ENCODE data around the gene ITK. TPM values are rescaled to one million over a fixed set of nuclear protein-coding genes. Genes with fewer than 3 reads are reported as not detected.

Gene ITK
- polyA plus RNA-seq, 1 donor, result 0.10 TPM

GRCh38 chr5:157245886-157246285 is 65.2 kb downstream of the ITK start:
- DNase-seq (ENCODE audit: low read depth), result no peak

DNA sequence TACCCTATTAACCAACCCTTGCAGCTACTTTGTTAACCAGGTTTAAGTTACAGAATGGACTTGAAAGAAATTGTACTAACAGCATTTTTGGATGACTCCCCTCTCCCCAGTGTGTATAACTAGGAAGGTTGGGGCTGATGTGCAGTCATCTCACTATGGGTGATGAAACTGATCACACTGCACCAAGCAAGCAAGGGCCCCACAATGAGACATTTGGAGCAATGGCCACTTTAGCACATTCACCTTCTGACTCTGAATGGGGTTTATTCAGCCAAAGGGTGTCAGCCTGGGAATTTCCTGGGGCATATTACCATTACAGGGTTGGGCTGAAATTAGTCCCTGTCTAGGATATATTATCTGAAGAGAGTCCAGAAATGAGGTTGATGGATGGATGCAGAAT is 66.6 kb downstream of the ITK start:
- DNase-seq (ENCODE audit: low read depth), result no peak

GRCh38 chr5:157248821-157249470 is 68.3 kb downstream of the ITK start:
- DNase-seq (ENCODE audit: low read depth), result no peak

GRCh38 chr5:157252711-157253465 is 72.2 kb downstream of the ITK start:
- no peak for DNase-seq (ENCODE audit: low read depth)

DNA sequence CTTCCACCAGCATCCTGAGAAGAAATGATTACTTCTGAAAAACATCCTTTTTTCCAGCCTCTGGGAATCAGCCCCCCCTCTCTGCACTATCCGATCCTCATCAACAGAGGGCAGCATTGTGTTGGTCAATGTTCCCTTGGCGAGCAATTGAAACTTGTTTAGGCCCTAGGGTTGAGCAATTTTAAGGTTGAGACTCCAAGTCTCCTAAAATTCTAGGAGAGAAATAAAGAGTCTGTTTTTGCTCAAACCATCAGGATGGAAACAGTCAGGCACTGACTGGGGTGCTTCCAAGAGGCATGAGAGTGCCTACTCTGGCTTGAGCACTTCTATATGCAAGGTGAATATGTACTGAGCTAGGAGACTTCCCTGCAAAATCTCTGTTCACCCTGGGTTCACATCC is 72.9 kb downstream of the ITK start:
- no peak for DNase-seq (ENCODE audit: low read depth)

GRCh38 chr5:157258450-157258849 is 77.8 kb downstream of the ITK start:
- no peak for DNase-seq (ENCODE audit: low read depth)

GRCh38 chr5:157259699-157260098 is 79.1 kb downstream of the ITK start:
- DNase-seq (ENCODE audit: low read depth), result no peak

GRCh38 chr5:157263496-157264090 is 83.0 kb downstream of the ITK start:
- no peak for DNase-seq (ENCODE audit: low read depth)

DNA sequence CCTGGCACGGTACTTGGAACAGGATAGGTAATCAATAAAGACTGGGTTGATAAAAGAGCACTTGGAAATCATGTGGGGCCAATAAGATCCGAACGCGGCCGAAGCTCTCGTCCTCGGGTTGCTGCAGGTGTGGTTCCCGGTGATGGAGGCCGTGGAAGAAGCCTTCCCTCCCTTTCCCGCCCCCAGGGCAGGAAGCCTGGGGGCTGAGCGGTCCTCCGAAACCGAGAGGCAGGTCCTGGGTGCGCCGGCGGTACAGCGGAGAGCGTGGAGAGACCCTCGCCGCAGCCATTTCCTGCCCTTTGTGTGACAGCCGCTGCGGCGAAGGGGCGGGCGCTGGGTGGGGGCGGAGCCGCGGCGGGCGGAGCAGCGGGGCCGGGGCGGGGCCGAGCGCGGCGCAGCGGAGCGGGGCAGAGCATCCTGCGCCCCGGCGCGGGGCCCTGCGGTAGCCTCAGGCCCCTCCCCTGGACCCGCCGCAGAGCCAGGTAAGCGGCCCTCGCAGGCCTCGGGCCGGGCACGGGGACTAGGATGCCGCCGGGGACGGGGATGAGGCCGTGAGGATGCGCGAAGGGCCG is 85.2 kb downstream of the ITK start, which contains the start of gene CYFIP2:
TSS of gene CYFIP2 (plus strand) at position 410 of the 572 bp plus-strand sequence. CDS start 19,239 bp downstream, outside the sequence.
- no peak for DNase-seq (ENCODE audit: low read depth)

DNA sequence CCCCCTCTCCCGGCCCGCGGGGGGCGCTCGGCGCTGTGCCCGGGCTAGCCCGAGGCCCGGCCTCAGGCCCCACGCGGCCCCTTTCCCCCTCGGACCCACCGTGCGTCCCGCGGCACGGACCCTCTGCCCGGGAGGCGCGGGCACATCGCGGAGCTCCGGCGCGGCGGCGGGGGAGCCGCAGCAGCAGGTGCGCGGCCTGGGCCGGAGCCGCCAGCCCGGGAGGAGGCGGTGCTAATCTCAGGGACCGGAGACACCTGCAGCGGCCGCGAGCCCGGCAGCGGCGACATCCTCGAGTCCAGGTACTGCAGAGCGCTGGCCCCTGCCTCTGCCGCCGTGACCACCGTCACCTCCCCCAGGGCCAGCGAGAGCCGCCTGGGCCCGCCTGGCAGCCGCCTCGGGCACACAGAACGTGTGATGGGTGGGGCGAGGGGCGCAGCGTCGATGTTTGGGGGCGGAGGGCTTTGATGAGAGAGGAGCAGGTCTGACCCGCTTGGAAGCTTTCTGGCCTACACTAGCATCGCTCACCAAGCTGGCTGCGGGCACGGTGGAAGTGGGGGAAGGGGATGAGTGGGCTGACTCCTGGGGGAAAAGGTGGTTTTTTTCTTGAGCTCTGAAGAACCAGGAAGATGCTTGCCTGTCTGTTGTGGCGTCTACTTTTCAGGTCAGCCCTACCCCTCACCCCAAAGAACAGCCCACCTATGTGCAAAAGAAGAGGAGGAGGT is 85.8 kb downstream of the ITK start:
- no peak for DNase-seq (ENCODE audit: low read depth)

DNA sequence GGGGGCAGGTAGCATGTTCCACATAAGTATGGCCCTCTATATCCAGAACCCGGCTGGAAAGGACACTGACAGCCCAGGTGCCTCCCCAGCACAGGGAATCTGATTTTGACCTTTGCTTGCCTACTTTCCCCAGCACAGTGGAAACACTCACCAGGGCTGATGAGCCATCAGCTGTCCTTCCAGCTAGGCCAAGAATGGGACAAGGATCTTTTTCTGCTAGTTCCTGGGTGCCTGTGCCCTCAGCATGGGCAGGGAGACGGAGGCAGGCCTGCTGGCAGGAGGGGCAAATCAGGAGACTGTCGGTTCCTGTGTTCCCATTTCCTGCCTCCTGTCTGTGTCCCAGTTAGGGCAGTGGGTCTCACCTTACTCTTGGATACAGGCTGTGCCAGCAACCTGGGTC is 86.4 kb downstream of the ITK start:
- DNase-seq (ENCODE audit: low read depth), result no peak

- no peak for DNase-seq (ENCODE audit: low read depth)
Observed at GRCh38 chr5:157267761-157268480, 87.3 kb downstream of the ITK start.

GRCh38 chr5:157269165-157269671 is 88.6 kb downstream of the ITK start:
- DNase-seq (ENCODE audit: low read depth), result no peak

DNA sequence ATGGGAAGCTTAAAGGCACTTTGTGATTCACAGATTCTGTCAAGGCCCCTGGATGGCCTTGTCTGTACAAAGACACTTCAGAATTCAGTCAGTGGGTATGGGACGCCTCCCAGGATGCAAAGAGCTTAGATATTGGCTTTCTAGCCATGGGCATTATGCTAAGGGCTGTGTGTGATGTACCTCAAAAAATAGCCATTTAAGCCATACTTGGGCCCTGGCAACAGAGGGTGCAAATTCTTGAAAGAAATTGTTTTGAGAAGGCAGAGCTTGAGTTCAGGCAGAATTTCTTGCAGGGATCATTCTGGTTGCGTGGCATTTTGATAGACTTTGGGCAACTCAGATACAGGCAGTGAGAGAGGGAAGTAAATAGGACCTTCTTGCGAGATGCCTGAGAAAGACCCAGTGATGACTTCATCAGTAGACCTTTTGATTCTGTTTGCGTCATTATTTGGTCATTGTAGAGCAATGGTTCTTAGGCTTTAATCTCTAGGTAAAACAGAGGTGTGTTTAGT is 89.2 kb downstream of the ITK start:
- no peak for DNase-seq (ENCODE audit: low read depth)

- no peak for DNase-seq (ENCODE audit: low read depth)
Observed at GRCh38 chr5:157270771-157271170, 90.1 kb downstream of the ITK start.

DNA sequence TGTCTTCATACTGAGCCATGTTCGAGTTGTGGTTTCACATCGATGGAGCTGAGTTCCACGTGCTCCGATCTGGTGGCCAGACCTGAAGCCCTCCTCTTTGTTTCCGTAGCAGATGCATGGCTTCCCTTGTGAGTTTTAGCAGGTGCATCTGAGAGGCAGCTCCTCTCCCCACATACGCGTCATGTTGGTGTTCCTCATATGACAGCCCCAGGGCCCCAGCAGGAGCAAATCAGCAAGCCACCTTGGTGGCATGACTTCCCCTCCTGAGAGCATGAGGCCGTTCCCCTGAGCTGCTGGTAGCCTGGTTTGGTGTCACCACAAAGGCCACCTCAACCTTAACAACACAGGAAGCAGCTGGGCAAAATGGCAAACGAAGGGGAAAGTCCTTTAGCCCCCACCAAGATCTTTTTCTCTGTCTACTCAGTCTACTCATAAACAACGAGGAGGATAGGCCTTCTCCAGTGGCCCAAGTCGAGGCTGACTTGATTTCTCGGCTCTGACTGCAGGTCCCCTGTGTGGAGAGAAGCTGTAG is 91.2 kb downstream of the ITK start:
- DNase-seq (ENCODE audit: low read depth), result no peak

- no peak for DNase-seq (ENCODE audit: low read depth)
Observed at GRCh38 chr5:157273131-157273556, 92.5 kb downstream of the ITK start.

DNA sequence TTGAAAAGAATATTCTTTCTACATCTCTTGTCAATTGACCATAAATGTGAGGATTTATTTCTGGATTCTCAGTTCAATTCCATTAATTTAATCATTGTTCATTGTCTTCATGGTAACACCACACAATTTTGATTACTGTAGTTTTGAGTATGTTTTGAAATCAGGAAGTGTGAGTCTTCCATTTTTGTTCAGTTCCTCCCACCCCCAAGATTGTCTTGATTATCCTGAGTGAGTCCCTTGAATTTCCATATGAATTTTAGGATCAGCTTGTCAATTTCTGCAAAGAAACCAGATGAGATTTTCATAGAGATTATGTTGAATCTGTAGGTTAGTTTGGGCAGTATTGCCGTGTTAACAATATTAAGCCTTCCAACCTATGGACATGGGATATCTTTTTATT is 94.8 kb downstream of the ITK start:
- DNase-seq (ENCODE audit: low read depth), result no peak

DNA sequence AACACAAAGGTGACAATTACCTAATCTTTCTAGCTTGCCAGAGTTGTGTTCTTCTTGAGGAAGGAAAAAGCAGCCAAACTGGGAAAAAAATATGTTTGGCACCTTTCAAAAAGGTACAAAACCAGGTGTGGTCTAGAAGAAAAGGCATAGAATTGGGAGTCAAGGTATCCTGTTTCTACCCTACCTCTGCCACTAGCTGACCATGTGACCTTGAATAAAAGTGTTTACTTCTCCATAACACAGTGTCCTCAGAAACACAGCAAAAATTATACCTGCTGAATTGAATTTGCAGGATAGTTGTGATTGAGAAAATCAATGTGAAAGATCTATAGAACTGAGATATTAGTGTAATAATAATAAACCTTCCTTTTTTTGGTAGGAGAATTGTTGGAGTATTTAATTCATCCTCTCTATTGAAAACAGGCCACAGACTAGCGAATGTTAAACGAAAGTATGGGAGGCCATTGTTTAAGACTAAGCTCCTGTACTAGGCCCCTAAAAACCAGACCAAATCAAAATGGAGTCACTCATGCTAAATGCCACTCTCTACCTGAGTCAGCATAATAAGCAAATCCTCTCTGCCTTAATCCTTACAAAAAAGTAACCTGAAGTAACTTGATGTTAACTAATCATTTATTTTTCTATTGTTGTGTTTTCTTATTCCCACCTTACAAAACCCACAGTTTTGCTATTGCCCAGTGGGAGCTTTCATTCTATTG is 97.8 kb downstream of the ITK start:
- DNase-seq (ENCODE audit: low read depth), result no peak
